Stimulated activated effector memory CD8-positive, alpha-beta T cell treated with anti-CD3 and anti-CD28 coated beads, Interleukin-12 subunit alpha, Interleukin-12 subunit beta, amount 100 ng/mL, for 72 hours (primary cell): Measurements from ENCODE around the gene ADGRA3.
"Not testable (repeated sequence)": the region's sequence is repeated elsewhere in the genome, so short reads cannot be mapped to it uniquely, and the experiment has no call there.

Experiments
- ATAC-seq: fragments of 150-1000 bp; cut with Tn5 transposase; 2 replicates; pipeline ENCODE4 v1.10.0; 2021
- DNase-seq, 2 donors: peaks; one replicate each; pipeline ENCODE4 v3.0.0; 2021 to 2022; ENCODE audit warnings: low spot score in 2 of 2
- H3K27ac Mint-ChIP-seq: one replicate; pipeline ENCODE4 v1.8.0; 2022; ENCODE audit warnings: mild to moderate bottlenecking, mixed read lengths
- H3K36me3 Mint-ChIP-seq: one replicate; pipeline ENCODE4 v1.8.0; 2022; ENCODE audit warnings: mild to moderate bottlenecking, mixed read lengths
- H3K4me1 Mint-ChIP-seq: one replicate; pipeline ENCODE4 v1.8.0; 2022; ENCODE audit warnings: mixed read lengths
- H3K4me3 Mint-ChIP-seq: one replicate; pipeline ENCODE4 v1.8.0; 2022; ENCODE audit warnings: mild to moderate bottlenecking, mixed read lengths
- H3K9me3 Mint-ChIP-seq: one replicate; pipeline ENCODE4 v1.8.0; 2022; ENCODE audit warnings: mixed read lengths

The ADGRA3 gene

GRCh38 chr4:22475311-22475646 is 40.6 kb downstream of the ADGRA3 start:
- H3K27ac Mint-ChIP-seq, H3K4me1 Mint-ChIP-seq, H3K36me3 Mint-ChIP-seq, DNase-seq, ATAC-seq, H3K4me3 Mint-ChIP-seq: not testable (repeated sequence)
- peaks cover 13% of the 10 kb centered on the region for H3K9me3 Mint-ChIP-seq

- no peaks in the 10 kb centered on the region for H3K4me1 Mint-ChIP-seq
- no peak for DNase-seq
- H3K4me3 Mint-ChIP-seq: no peak overlapping the region
- no peaks in the 10 kb centered on the region for H3K36me3 Mint-ChIP-seq
- H3K27ac Mint-ChIP-seq: no peak overlapping the region
- H3K9me3 Mint-ChIP-seq: peaks cover 10% of the 10 kb centered on the region
- ATAC-seq: no peak
Observed at GRCh38 chr4:22474636-22475310, 41.1 kb downstream of the ADGRA3 start.

- no peak for DNase-seq
- ATAC-seq: no peak
- no peaks in the 10 kb centered on the region for H3K36me3 Mint-ChIP-seq
- H3K4me1 Mint-ChIP-seq: no peaks in the 10 kb centered on the region
- no peak overlapping the region for H3K4me3 Mint-ChIP-seq
- no peak overlapping the region for H3K27ac Mint-ChIP-seq
- H3K9me3 Mint-ChIP-seq: peaks cover 9% of the 10 kb centered on the region
Observed at GRCh38 chr4:22473268-22473667, 42.6 kb downstream of the ADGRA3 start.

GRCh38 chr4:22471999-22472461 is 43.8 kb downstream of the ADGRA3 start:
- no peaks in the 10 kb centered on the region for H3K4me1 Mint-ChIP-seq
- no peaks in the 10 kb centered on the region for H3K36me3 Mint-ChIP-seq
- ATAC-seq (no peak), DNase-seq (no peak)
- no peak overlapping the region for H3K4me3 Mint-ChIP-seq
- no peak overlapping the region for H3K27ac Mint-ChIP-seq
- H3K9me3 Mint-ChIP-seq: peaks cover 9% of the 10 kb centered on the region

GRCh38 chr4:22471419-22471818 is 44.4 kb downstream of the ADGRA3 start:
- no peaks in the 10 kb centered on the region for H3K36me3 Mint-ChIP-seq
- DNase-seq (no peak), ATAC-seq (no peak)
- H3K27ac Mint-ChIP-seq: no peak overlapping the region
- H3K4me1 Mint-ChIP-seq: no peaks in the 10 kb centered on the region
- H3K4me3 Mint-ChIP-seq: no peak overlapping the region
- peaks cover 9% of the 10 kb centered on the region for H3K9me3 Mint-ChIP-seq

- Mint-ChIP-seq H3K36me3 (no peaks in the 10 kb centered on the region), H3K9me3 (peaks cover 11% of the 10 kb centered on the region), H3K4me3 (no peak overlapping the region), H3K4me1 (no peaks in the 10 kb centered on the region), H3K27ac (no peak overlapping the region)
- ATAC-seq (no peak), DNase-seq (no peak)
Observed at GRCh38 chr4:22466581-22466980, 49.3 kb downstream of the ADGRA3 start.

GRCh38 chr4:22465996-22466395 is 49.9 kb downstream of the ADGRA3 start:
- no peak for DNase-seq

GRCh38 chr4:22465349-22465748 is 50.5 kb downstream of the ADGRA3 start:
- H3K4me1 Mint-ChIP-seq: no peaks in the 10 kb centered on the region

More at GRCh38 chr4:22465996-22466395, 49.9 kb downstream of the ADGRA3 start:
- no peak for ATAC-seq
- Mint-ChIP-seq H3K27ac (no peak overlapping the region), H3K4me3 (no peak overlapping the region), H3K9me3 (peaks cover 11% of the 10 kb centered on the region), H3K36me3 (no peaks in the 10 kb centered on the region), H3K4me1 (no peaks in the 10 kb centered on the region)

GRCh38 chr4:22463179-22463578 is 52.7 kb downstream of the ADGRA3 start:
- DNase-seq (no peak), ATAC-seq (no peak)
- Mint-ChIP-seq H3K27ac (no peak overlapping the region), H3K36me3 (no peaks in the 10 kb centered on the region), H3K9me3 (peaks cover 11% of the 10 kb centered on the region), H3K4me1 (no peaks in the 10 kb centered on the region), H3K4me3 (no peak overlapping the region)

More at GRCh38 chr4:22465349-22465748, 50.5 kb downstream of the ADGRA3 start:
- Mint-ChIP-seq H3K4me3 (no peak overlapping the region), H3K9me3 (peaks cover 10% of the 10 kb centered on the region), H3K27ac (no peak overlapping the region), H3K36me3 (no peaks in the 10 kb centered on the region)
- ATAC-seq: no peak
- no peak for DNase-seq

GRCh38 chr4:22462688-22463087 is 53.2 kb downstream of the ADGRA3 start:
- peaks cover 11% of the 10 kb centered on the region for H3K9me3 Mint-ChIP-seq
- ATAC-seq (no peak), DNase-seq (no peak)
- no peak overlapping the region for H3K27ac Mint-ChIP-seq
- no peaks in the 10 kb centered on the region for H3K36me3 Mint-ChIP-seq
- H3K4me3 Mint-ChIP-seq: no peak overlapping the region
- H3K4me1 Mint-ChIP-seq: no peaks in the 10 kb centered on the region

GRCh38 chr4:22460266-22460665 is 55.6 kb downstream of the ADGRA3 start:
- ATAC-seq: no peak
- Mint-ChIP-seq H3K9me3 (peaks cover 7% of the 10 kb centered on the region), H3K4me3 (no peak overlapping the region), H3K36me3 (no peaks in the 10 kb centered on the region), H3K4me1 (no peaks in the 10 kb centered on the region), H3K27ac (no peak overlapping the region)
- DNase-seq: no peak

- DNase-seq (no peak), ATAC-seq (no peak)
- no peak overlapping the region for H3K27ac Mint-ChIP-seq
- no peaks in the 10 kb centered on the region for H3K36me3 Mint-ChIP-seq
- H3K4me3 Mint-ChIP-seq: no peak overlapping the region
- no peaks in the 10 kb centered on the region for H3K4me1 Mint-ChIP-seq
- H3K9me3 Mint-ChIP-seq: peaks cover 7% of the 10 kb centered on the region
Observed at GRCh38 chr4:22458098-22458497, 57.8 kb downstream of the ADGRA3 start.

GRCh38 chr4:22457348-22457747 is 58.5 kb downstream of the ADGRA3 start:
- H3K27ac Mint-ChIP-seq: no peak overlapping the region
- H3K4me3 Mint-ChIP-seq: no peak overlapping the region
- no peaks in the 10 kb centered on the region for H3K4me1 Mint-ChIP-seq
- peaks cover 7% of the 10 kb centered on the region for H3K9me3 Mint-ChIP-seq
- no peaks in the 10 kb centered on the region for H3K36me3 Mint-ChIP-seq
- DNase-seq (no peak), ATAC-seq (no peak)

GRCh38 chr4:22456291-22456690 is 59.6 kb downstream of the ADGRA3 start:
- no peaks in the 10 kb centered on the region for H3K36me3 Mint-ChIP-seq
- DNase-seq: no peak
- H3K9me3 Mint-ChIP-seq: peaks cover 10% of the 10 kb centered on the region
- ATAC-seq: no peak
- H3K4me1 Mint-ChIP-seq: no peaks in the 10 kb centered on the region
- no peak overlapping the region for H3K27ac Mint-ChIP-seq
- H3K4me3 Mint-ChIP-seq: no peak overlapping the region

GRCh38 chr4:22454955-22455354 is 60.9 kb downstream of the ADGRA3 start:
- no peak for DNase-seq

GRCh38 chr4:22454216-22454838 is 61.5 kb downstream of the ADGRA3 start:
- no peaks in the 10 kb centered on the region for H3K4me1 Mint-ChIP-seq
- H3K9me3 Mint-ChIP-seq: peaks cover 8% of the 10 kb centered on the region
- ATAC-seq (no peak), DNase-seq (no peak)
- H3K27ac Mint-ChIP-seq: no peak overlapping the region
- H3K36me3 Mint-ChIP-seq: no peaks in the 10 kb centered on the region
- H3K4me3 Mint-ChIP-seq: no peak overlapping the region

More at GRCh38 chr4:22454955-22455354, 60.9 kb downstream of the ADGRA3 start:
- Mint-ChIP-seq H3K9me3 (peaks cover 10% of the 10 kb centered on the region), H3K36me3 (no peaks in the 10 kb centered on the region), H3K4me1 (no peaks in the 10 kb centered on the region), H3K4me3 (no peak overlapping the region), H3K27ac (no peak overlapping the region)
- ATAC-seq: no peak
